Tibial artery (tissue), 4 donors: ENCODE results near the gene TMEM86A.

Experiments used
- DNase-seq, 2 donors: peaks; one replicate each; pipeline ENCODE4 v3.0.0-alpha.2; 2019
- H3K27ac ChIP-seq, 2 donors: fragments of 200-600 bp; sonication (generic) in 1 of 2; 1 replicate in 1 of 2; 2 replicates in 1 of 2; pipeline ENCODE4 v1.5.1; 2018 to 2019; ENCODE audit warnings: mild to moderate bottlenecking in 1 of 2
- H3K27me3 ChIP-seq, 2 donors: fragments of 200-600 bp; sonication (generic) in 1 of 2; one replicate each; pipeline versions ENCODE4 v1.5.1 to v1.6.0; 2016 to 2019
- H3K36me3 ChIP-seq, 3 donors: fragments of 200-600 bp; sonication (generic) in 2 of 3; one replicate each; pipeline ENCODE4 v1.5.1; 2016 to 2019; ENCODE audit warnings: mild to moderate bottlenecking in 2 of 3
- H3K4me1 ChIP-seq, 4 donors: fragments of 200-600 bp; sonication (generic) in 2 of 4; 1 replicate in 3 of 4; 2 replicates in 1 of 4; pipeline ENCODE4 v1.5.1; 2016 to 2019
- H3K4me3 ChIP-seq, 2 donors: fragments of 200-600 bp; sonication (generic) in 1 of 2; 1 replicate in 1 of 2; 2 replicates in 1 of 2; pipeline ENCODE4 v1.5.1; 2018 to 2019; ENCODE audit warnings: mild to moderate bottlenecking in 2 of 2
- H3K9me3 ChIP-seq, 3 donors: fragments of 200-600 bp; sonication (generic) in 1 of 3; one replicate each; pipeline ENCODE4 v1.5.1; 2016 to 2019
- intact Hi-C: fragments of 100-400 bp; cut with DNase I; formaldehyde crosslinking; loops from one replicate; pipeline ENCODE4 v1.15.0; 2023; ENCODE audit warnings: low total_unique reads
- TF ChIP-seq, protein P1 (sequence below), 2 experiments: fragments of 200-600 bp in 1 of 2; fragments of 450-650 bp in 1 of 2; IDR thresholded peaks; one replicate each; pipeline ENCODE4 v1.5.1; 2017 to 2019; ENCODE audit warnings: antibody characterized with exemption in 2 of 2, mild to moderate bottlenecking in 1 of 2, moderate library complexity in 1 of 2

TMEM86A gene

DNA sequence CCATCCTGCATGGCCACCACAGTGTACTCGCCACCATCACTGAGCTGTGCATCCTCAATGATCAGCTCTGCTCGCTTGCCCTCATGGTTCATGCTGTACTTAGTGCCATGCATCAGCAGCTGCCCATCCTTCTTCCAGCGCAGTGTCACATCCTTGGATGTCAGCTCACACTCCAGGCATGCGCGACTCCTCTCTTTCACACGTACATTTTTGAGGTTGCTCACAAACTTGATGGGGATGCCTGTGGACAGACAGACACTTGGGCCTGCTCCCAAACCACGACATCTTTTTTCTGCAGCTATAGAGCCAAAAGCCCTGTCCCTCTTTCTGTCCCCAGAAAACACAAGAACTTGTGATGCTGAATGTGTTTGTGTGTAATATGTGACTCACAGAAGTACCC is 16.9 kb downstream of the TMEM86A start:
- no peak overlapping the region for H3K27ac ChIP-seq
- H3K27me3 ChIP-seq, result no peaks in the 10 kb centered on the region
- no peaks in the 10 kb centered on the region for H3K36me3 ChIP-seq
- intact Hi-C loops, result loop anchor here (10.0 kb wide), 1 partner anchor 601 kb away; no protein-coding TSS in a partner anchor
- H3K4me1 ChIP-seq, result peaks cover 0 to 2% (median under 1%) of the 10 kb centered on the region in 4 donors
- DNase-seq, result no peak
- TF ChIP-seq, protein P1, sequence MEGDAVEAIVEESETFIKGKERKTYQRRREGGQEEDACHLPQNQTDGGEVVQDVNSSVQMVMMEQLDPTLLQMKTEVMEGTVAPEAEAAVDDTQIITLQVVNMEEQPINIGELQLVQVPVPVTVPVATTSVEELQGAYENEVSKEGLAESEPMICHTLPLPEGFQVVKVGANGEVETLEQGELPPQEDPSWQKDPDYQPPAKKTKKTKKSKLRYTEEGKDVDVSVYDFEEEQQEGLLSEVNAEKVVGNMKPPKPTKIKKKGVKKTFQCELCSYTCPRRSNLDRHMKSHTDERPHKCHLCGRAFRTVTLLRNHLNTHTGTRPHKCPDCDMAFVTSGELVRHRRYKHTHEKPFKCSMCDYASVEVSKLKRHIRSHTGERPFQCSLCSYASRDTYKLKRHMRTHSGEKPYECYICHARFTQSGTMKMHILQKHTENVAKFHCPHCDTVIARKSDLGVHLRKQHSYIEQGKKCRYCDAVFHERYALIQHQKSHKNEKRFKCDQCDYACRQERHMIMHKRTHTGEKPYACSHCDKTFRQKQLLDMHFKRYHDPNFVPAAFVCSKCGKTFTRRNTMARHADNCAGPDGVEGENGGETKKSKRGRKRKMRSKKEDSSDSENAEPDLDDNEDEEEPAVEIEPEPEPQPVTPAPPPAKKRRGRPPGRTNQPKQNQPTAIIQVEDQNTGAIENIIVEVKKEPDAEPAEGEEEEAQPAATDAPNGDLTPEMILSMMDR (IDR thresholded peaks at IDR 0.05), result no peak
- no peak overlapping the region for H3K4me3 ChIP-seq
- H3K9me3 ChIP-seq, result no peaks in the 10 kb centered on the region

DNA sequence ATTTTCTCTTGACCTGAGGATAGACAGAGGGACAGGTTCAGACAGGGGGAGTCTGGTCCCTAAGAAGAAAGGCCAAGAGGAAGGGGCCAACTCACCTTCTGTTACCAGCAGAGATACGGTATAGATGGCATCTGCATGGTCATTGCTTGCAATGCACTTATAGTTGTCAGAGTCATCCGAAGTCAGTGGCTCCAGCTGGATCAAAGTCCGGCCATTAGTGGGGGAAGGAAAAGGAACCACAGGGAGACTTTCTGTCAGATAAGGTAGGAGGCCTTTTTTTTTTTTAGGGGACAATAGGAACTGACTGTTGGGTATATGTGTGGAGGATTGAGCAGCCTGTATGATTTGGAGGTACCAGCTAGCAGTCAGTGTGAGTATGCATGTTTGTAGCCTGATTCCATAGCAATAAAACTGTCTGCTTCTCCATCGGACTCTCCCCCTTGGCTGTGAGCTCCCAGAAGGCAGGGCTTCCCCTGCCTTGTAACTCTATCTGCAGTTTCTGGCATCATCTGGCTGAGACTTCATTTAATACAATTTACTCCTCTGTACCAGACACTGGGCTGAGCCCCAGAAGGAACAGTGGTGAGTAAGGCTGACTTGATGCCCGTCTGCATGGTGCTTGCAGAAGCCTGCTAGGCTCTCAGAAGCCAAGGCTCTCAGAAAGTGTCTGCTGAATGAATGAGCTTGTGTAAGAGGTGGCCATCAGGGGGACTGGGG is 21.7 kb downstream of the TMEM86A start:
- H3K27ac ChIP-seq, result peak overlapping the region; percentile 76 to 78
- no peaks in the 10 kb centered on the region for H3K9me3 ChIP-seq
- peaks cover 0 to 7% (median 4%) of the 10 kb centered on the region in 4 donors for H3K4me1 ChIP-seq
- intact Hi-C loops, result loop anchor here (5.0 kb wide), 1 partner anchor 88 kb away; the partner anchor contains the start of gene SPTY2D1
- H3K27me3 ChIP-seq, result no peaks in the 10 kb centered on the region
- TF ChIP-seq, protein P1 (IDR thresholded peaks at IDR 0.05), result no peak
- peak overlapping the region; percentile 50 to 72 for H3K4me3 ChIP-seq
- H3K36me3 ChIP-seq, result no peaks in the 10 kb centered on the region
- no peak for DNase-seq

DNA sequence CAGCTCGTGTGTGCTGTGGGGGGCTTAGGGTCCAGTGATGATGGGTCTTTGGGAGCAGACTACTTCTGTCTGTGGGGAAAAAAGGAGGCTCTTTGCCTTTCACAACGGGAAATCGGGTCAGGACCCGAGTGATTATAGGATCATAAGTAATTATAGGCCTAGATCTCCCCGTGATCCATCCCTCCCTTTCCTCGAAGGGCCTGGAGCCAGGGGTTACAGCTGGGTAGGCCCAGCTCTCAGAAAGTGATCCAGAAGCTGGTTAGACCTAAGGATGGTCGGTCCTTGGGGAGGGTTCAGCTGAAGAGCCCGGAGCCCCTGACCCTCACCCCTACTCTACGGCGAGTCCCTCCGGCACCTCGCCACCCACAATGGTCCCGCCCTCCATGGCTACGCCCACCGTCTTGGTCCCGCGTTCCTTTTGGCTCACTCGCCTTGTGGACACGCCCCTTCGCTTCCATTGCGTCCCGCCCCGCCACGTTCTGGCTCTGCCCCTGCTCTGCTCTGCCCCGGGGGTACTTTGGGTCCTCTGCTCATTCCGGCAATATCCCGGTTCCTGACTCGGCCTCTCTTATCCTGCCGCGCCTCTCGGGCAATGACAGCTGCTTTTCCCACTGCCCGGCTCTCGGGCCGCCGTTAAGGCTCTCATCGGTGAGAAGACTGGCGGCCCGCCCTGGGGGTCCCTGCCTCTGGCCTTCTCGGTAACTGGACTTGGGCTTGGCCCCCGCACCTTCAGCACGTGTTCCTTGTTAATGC is 22.4 kb downstream of the TMEM86A start:
- H3K27ac ChIP-seq, result peak overlapping the region; percentile 76 to 78
- peaks cover 0 to 7% (median 4%) of the 10 kb centered on the region in 4 donors for H3K4me1 ChIP-seq
- intact Hi-C loops, result loop anchor here (5.0 kb wide), 1 partner anchor 89 kb away; the partner anchor contains the start of gene SPTY2D1
- H3K36me3 ChIP-seq, result no peaks in the 10 kb centered on the region
- TF ChIP-seq, protein P1 (IDR thresholded peaks at IDR 0.05), result no peak
- no peaks in the 10 kb centered on the region for H3K27me3 ChIP-seq
- DNase-seq, result peak; percentile 82 to 89
- H3K9me3 ChIP-seq, result no peaks in the 10 kb centered on the region
- H3K4me3 ChIP-seq, result peak overlapping the region; percentile 50 to 72

DNA sequence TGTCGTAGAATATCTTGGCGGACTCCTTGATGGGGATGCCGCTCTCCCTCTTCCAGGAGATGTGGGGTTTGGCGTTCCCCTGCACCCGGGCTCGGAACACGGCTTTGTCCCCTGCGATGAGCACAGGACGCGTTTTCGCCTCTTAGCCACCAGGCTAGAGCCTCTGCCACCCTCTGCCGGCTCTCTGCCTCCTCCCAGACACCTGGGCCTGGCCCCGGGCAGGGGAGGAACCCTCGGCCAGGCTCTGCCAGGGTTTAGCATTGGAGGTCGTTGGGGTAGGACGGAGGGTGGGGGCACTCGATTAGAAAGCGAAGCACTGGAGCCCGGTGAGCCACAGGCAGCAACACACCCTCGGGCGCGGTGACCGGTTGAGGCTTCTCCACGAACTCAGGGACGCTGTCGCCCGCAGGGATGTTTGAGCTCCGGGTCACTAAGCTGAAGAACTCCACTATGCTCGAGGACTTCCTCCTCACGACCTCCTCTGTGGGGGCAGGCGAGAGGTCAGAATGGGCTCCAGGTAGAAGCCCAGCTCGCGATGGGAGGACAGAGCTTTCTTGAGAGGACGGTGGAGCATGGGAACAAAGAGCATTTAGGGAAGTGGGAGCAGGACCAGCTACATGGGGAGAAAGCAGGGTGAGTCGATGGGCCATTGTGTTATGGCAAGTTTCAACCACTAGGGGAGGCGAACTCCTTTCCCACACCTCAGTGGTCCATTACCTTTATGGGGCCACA is 23.1 kb downstream of the TMEM86A start:
- Histone ChIP-seq H3K27ac (peak overlapping the region; percentile 76 to 78), H3K4me3 (peak overlapping the region; percentile 50 to 72), H3K36me3 (no peaks in the 10 kb centered on the region), H3K27me3 (peaks cover 0 to 3% of the 10 kb centered on the region in 2 donors), H3K4me1 (peaks cover 0 to 7% (median 4%) of the 10 kb centered on the region in 4 donors), H3K9me3 (no peaks in the 10 kb centered on the region)
- TF ChIP-seq, protein P1 (IDR thresholded peaks at IDR 0.05), result peak; percentile 76 to 78
- intact Hi-C loops, result loop anchor here (5.0 kb wide), 1 partner anchor 89 kb away; the partner anchor contains the start of gene SPTY2D1
- peak in 1 of 2 donors; percentile 39 for DNase-seq

DNA sequence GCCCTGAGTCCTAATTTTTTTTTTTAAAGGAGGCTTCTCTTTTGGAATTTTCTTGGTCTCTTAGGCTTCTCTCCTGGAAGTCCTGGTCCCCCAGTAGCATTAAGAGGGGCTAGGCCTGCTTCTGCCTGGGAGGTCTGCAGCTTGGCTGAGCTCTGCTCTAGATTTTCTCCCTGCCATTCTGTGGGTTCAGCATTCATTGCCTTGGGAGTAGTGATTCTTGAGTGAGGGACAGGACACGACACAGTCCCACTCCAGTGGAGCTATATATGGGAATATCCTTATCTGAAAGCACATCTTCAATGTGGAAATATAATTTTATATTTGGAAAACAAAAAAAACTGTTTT is 23.7 kb downstream of the TMEM86A start:
- H3K4me1 ChIP-seq, result peaks cover 0 to 7% (median 4%) of the 10 kb centered on the region in 4 donors
- no peaks in the 10 kb centered on the region for H3K36me3 ChIP-seq
- no peak for DNase-seq
- TF ChIP-seq, protein P1 (IDR thresholded peaks at IDR 0.05), result no peak
- H3K9me3 ChIP-seq, result no peaks in the 10 kb centered on the region
- peak overlapping the region in 1 of 2 donors; percentile 76 for H3K27ac ChIP-seq
- intact Hi-C loops, result loop anchor here (5.0 kb wide), 1 partner anchor 90 kb away; the partner anchor contains the start of gene SPTY2D1
- peaks cover 0 to 3% of the 10 kb centered on the region in 2 donors for H3K27me3 ChIP-seq
- peak overlapping the region; percentile 50 to 72 for H3K4me3 ChIP-seq
